HepG2 (cell line): ENCODE results near the gene BPIFB6. TPM values are rescaled to one million over a fixed set of nuclear protein-coding genes. Genes with fewer than 3 reads are reported as not detected.

ENCODE experiments used
- ATAC-seq: fragments of 200-7000 bp; cut with Tn5 transposase; 3 replicates; pipeline ENCODE4 v1.9.1; 2020; ENCODE audit warnings: mild to moderate bottlenecking, moderate library complexity
- BruUV-seq: library from RNA; stranded (reverse); fragments of 400-500 nt; replicated peaks from 2 replicates; lab custom pipeline; 2021; lab: Mats Ljungman, UMichigan
- CTCF ChIA-PET: fragments of 300-600 bp; formaldehyde crosslinking; extraction: SDS; loops from one replicate; lab custom pipeline; 2021; ENCODE audit warnings: low total read pairs, inconsistent platforms, low intra/inter-chr PET ratio; lab: Yijun Ruan, JAX
- POLR2A ChIA-PET: fragments of 350-600 bp; sonication (Branson Sonifier 250); formaldehyde crosslinking; loops from one replicate; lab custom pipeline; 2020; ENCODE audit warnings: antibody characterized with exemption, inconsistent platforms; lab: Yijun Ruan, JAX
- DNase-seq: peaks from one replicate; pipeline ENCODE4 v3.0.0-alpha.2; 2015; ENCODE audit warnings: low spot score
- FAIRE-seq: peaks from 3 replicates; lab custom pipeline; 2011; peaks lifted over from hg19 to GRCh38; lab: Jason Lieb, UNC
- H2AFZ ChIP-seq: one replicate; pipeline ENCODE4 v1.6.1; 2011; ENCODE audit warnings: low read length, inconsistent platforms
- H3K27ac ChIP-seq: fragments of 300-600 bp; 3 replicates; pipeline ENCODE4 v1.8.0; 2011; ENCODE audit warnings: mixed run types, mild to moderate bottlenecking, mixed read lengths, low read length, inconsistent platforms; ENCODE audit not compliant: insufficient read depth; ENCODE audit errors: extremely low read length
- H3K27me3 ChIP-seq, 2 experiments: fragments of 200-600 bp in 1 of 2; 2 replicates in 1 of 2; 3 replicates in 1 of 2; pipeline versions ENCODE4 v1.6.0 to v1.8.0; 2011; ENCODE audit warnings: low read length in 2 of 2, mild to moderate bottlenecking in 2 of 2, moderate library complexity in 2 of 2, inconsistent platforms in 1 of 2; ENCODE audit not compliant: insufficient read depth in 2 of 2, control insufficient read depth in 1 of 2
- H3K36me3 ChIP-seq, 2 experiments: fragments of 200-600 bp in 1 of 2; replicated peaks in 1 of 2; 2 replicates in 1 of 2; 3 replicates in 1 of 2; pipeline versions ENCODE4 v1.5.1 to v1.8.0; 2011; ENCODE audit warnings: low read length in 2 of 2, inconsistent platforms in 1 of 2; ENCODE audit not compliant: insufficient read depth in 2 of 2, control insufficient read depth in 1 of 2
- H3K4me1 ChIP-seq: 2 replicates; pipeline ENCODE4 v1.5.1; 2012; ENCODE audit warnings: low read length, inconsistent platforms; ENCODE audit not compliant: insufficient read depth
- H3K4me2 ChIP-seq: 2 replicates; pipeline ENCODE4 v1.6.0; 2011; ENCODE audit warnings: low read depth, low read length, inconsistent platforms
- H3K4me3 ChIP-seq, 3 experiments: fragments of 200-600 bp in 1 of 3; sonication (generic), shearing (Covaris generic) in 1 of 3; replicated peaks in 1 of 3; 2 replicates each; pipeline ENCODE4 v1.5.1; 2011 to 2016; ENCODE audit warnings: low read length in 3 of 3, inconsistent platforms in 2 of 3, low read depth in 2 of 3, mild to moderate bottlenecking in 2 of 3, control low read depth in 1 of 3, mixed read lengths in 1 of 3; ENCODE audit not compliant: insufficient read depth in 1 of 3
- H3K79me2 ChIP-seq: one replicate; pipeline ENCODE4 v1.6.1; 2011; ENCODE audit warnings: low read length, inconsistent platforms; ENCODE audit not compliant: insufficient read depth
- H3K9ac ChIP-seq: 2 replicates; pipeline ENCODE4 v1.6.0; 2011; ENCODE audit warnings: mild to moderate bottlenecking, low read depth, low read length, inconsistent platforms; ENCODE audit not compliant: insufficient read depth
- H3K9me3 ChIP-seq: 2 replicates; pipeline ENCODE4 v1.5.1; 2012; ENCODE audit warnings: mild to moderate bottlenecking, low read length
- H4K20me1 ChIP-seq: 2 replicates; pipeline ENCODE4 v1.6.0; 2011; ENCODE audit warnings: inconsistent platforms, mild to moderate bottlenecking, low read length, moderate library complexity; ENCODE audit not compliant: insufficient read depth
- RXRB ChIP-seq: IDR thresholded peaks from 2 replicates; pipeline ENCODE4 v1.6.1; 2016; ENCODE audit warnings: borderline replicate concordance, missing genetic modification reagents, missing compliant biosample characterization
- SOX5 ChIP-seq: IDR thresholded peaks from 2 replicates; pipeline ENCODE4 v1.6.1; 2016; ENCODE audit warnings: borderline replicate concordance
- SP5 ChIP-seq: IDR thresholded peaks from 2 replicates; pipeline ENCODE4 v1.6.1; 2016; ENCODE audit warnings: low read depth, borderline replicate concordance
- WGBS: methylation state at CpG from one replicate; pipeline ENCODE4 v1.1.6; 2017; ENCODE audit warnings: low lambda C conversion rate; 5-methylcytosine and 5-hydroxymethylcytosine counted together
- in situ Hi-C: cut with HindIII; loops from 2 replicates; pipeline ENCODE4 v1.10.0; 2017; ENCODE audit warnings: low pct_unique_long_range_greater_than_20kb; ENCODE audit not compliant: extremely low pct_ligation_motif_present
- intact Hi-C: fragments of 100-400 bp; cut with micrococcal nuclease; formaldehyde crosslinking; loops from one replicate; pipeline ENCODE4 v1.10.0; 2022; ENCODE audit not compliant: unreplicated experiment
- polyA plus RNA-seq, 8 experiments: library from polyadenylated mRNA; depleted of rRNA in 3 of 8; stranded (reverse) in 7 of 8; unstranded in 1 of 8; fragments of >200 nt; fragmentation: Illumina TruSeq in 4 of 8; extraction: Trizol in 4 of 8; gene quantifications; 2 replicates each; pipeline versions ENCODE4 v1.2.1 to v1.2.3, GENCODE V29; 2011 to 2016; ENCODE audit warnings: low read depth in 4 of 8, missing spikeins in 1 of 8, mixed read lengths in 1 of 8; ENCODE audit not compliant: insufficient read depth in 1 of 8
- total RNA-seq, 5 experiments: library from RNA; depleted of rRNA; stranded (reverse); fragments of >200 nt; fragmentation: Illumina TruSeq; extraction: Trizol; gene quantifications; 2 replicates each; pipeline ENCODE4 v1.2.3, GENCODE V29; 2016; ENCODE audit warnings: low read depth in 1 of 5
- TF ChIP-seq, protein P1 (sequence below), 2 experiments: sonication (generic) in 1 of 2; formaldehyde crosslinking in 1 of 2; IDR thresholded peaks; 2 replicates each; pipeline versions ENCODE4 v1.5.1 to v1.6.1; 2011 to 2020; ENCODE audit warnings: borderline replicate concordance in 1 of 2, low read depth in 1 of 2, low read length in 1 of 2, mild to moderate bottlenecking in 1 of 2, missing genetic modification reagents in 1 of 2, moderate library complexity in 1 of 2
- TF ChIP-seq, protein P2 (sequence below), 2 experiments: fragments of 450-650 bp in 1 of 2; sonication (generic) in 1 of 2; formaldehyde crosslinking; IDR thresholded peaks; 2 replicates each; pipeline versions ENCODE4 v1.5.0 to v1.8.0; 2020 to 2022; ENCODE audit warnings: mild to moderate bottlenecking in 1 of 2, missing genetic modification reagents in 1 of 2
- TF ChIP-seq, protein P3 (sequence below): fragments of 450-650 bp; IDR thresholded peaks from 2 replicates; pipeline ENCODE4 v1.6.1; 2016

BPIFB6 gene
- total and polyA plus RNA-seq, 2 of the 13 experiments (the other 11 are each of a cell fraction or from before 2014, with no cell fraction given) = 0.13 to 1.7 TPM

DNA sequence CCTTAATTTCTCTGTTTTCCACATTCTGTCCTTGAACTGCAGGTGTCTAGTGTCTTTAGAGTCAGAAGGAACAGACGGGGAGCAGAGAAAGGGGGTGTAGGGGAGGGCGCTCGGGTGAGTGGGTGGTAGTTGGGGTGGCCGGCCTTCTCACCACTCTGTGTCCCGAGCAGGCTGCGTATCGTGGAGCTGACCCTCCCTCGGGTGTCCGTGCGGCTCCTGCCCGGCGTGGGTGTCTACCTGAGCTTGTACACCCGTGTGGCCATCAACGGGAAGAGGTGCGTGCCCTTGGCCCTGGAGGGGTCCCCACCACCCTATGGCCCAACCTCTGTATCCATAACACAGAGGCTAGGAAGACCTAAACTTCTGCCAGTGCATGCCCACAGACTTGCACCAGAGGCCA, 53.3 kb downstream of the BPIFB6 start:
- in situ Hi-C loops = no loop called here
- TF ChIP-seq SP5 = no peak
- TF ChIP-seq, protein P1, sequence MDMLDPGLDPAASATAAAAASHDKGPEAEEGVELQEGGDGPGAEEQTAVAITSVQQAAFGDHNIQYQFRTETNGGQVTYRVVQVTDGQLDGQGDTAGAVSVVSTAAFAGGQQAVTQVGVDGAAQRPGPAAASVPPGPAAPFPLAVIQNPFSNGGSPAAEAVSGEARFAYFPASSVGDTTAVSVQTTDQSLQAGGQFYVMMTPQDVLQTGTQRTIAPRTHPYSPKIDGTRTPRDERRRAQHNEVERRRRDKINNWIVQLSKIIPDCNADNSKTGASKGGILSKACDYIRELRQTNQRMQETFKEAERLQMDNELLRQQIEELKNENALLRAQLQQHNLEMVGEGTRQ (IDR thresholded peaks at IDR 0.05; ENCODE audit: low read depth, low read length) = no peak
- TF ChIP-seq, protein P1 (CRISPR knock-in tag; IDR thresholded peaks at IDR 0.05; ENCODE audit: borderline replicate concordance) = no peak
- TF ChIP-seq, protein P2, sequence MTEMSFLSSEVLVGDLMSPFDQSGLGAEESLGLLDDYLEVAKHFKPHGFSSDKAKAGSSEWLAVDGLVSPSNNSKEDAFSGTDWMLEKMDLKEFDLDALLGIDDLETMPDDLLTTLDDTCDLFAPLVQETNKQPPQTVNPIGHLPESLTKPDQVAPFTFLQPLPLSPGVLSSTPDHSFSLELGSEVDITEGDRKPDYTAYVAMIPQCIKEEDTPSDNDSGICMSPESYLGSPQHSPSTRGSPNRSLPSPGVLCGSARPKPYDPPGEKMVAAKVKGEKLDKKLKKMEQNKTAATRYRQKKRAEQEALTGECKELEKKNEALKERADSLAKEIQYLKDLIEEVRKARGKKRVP (CRISPR knock-in tag; IDR thresholded peaks at IDR 0.05) = no peak
- TF ChIP-seq, protein P3, sequence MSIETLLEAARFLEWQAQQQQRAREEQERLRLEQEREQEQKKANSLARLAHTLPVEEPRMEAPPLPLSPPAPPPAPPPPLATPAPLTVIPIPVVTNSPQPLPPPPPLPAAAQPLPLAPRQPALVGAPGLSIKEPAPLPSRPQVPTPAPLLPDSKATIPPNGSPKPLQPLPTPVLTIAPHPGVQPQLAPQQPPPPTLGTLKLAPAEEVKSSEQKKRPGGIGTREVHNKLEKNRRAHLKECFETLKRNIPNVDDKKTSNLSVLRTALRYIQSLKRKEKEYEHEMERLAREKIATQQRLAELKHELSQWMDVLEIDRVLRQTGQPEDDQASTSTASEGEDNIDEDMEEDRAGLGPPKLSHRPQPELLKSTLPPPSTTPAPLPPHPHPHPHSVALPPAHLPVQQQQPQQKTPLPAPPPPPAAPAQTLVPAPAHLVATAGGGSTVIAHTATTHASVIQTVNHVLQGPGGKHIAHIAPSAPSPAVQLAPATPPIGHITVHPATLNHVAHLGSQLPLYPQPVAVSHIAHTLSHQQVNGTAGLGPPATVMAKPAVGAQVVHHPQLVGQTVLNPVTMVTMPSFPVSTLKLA = no peak
- TF ChIP-seq RXRB (CRISPR knock-in tag) = no peak
- no peak for TF ChIP-seq SOX5 (CRISPR knock-in tag)

More for the DNA sequence above, 53.3 kb downstream of the BPIFB6 start:
- Histone ChIP-seq H3K9ac (no peak overlapping the region), H4K20me1 (no peaks in the 10 kb centered on the region), H3K9me3 (no peaks in the 10 kb centered on the region), H3K4me3 (no peak overlapping the region), H3K4me1 (peaks cover 8% of the 10 kb centered on the region; the same call in 1 of the 2 replicates), H3K4me2 (no peak overlapping the region), H3K27ac (no peak overlapping the region), H3K27me3 (peaks cover 3 to 23% of the 10 kb centered on the region in 2 experiments; a peak in 2 of 5 replicates), H3K36me3 (no peaks in the 10 kb centered on the region), H2AFZ (no peak overlapping the region), H3K79me2 (no peaks in the 10 kb centered on the region)
- BruUV-seq = no TSS peak
- ChIA-PET CTCF (no interaction called here), POLR2A (no interaction called here)
- no peak for ATAC-seq
- no peak for FAIRE-seq
- intact Hi-C loops = no loop called here
- no peak for DNase-seq
- 53% methylated on average over 12 of the region's 15 CpGs for WGBS
